KMS-11 (cell line): ENCODE data around the gene MYL2.
"Not testable (repeated sequence)": the region's sequence is repeated elsewhere in the genome, so short reads cannot be mapped to it uniquely, and the experiment has no call there.

Experiments used
- H2AFZ ChIP-seq: fragments of 200-600 bp; sonication (generic); 2 replicates; pipeline ENCODE4 v1.6.1; 2016; ENCODE audit warnings: antibody characterized with exemption, mixed run types, low read depth
- H3K27ac ChIP-seq: fragments of 200-600 bp; sonication (generic); 2 replicates; pipeline ENCODE4 v1.6.1; 2016; ENCODE audit warnings: mild to moderate bottlenecking, mixed run types
- H3K27me3 ChIP-seq: fragments of 200-600 bp; sonication (generic); 2 replicates; pipeline ENCODE4 v1.6.1; 2017; ENCODE audit warnings: mild to moderate bottlenecking, low read depth, mixed run types, moderate library complexity; ENCODE audit not compliant: insufficient read depth
- H3K36me3 ChIP-seq: fragments of 200-600 bp; sonication (generic); 2 replicates; pipeline ENCODE4 v1.6.1; 2017; ENCODE audit warnings: mild to moderate bottlenecking, mixed run types; ENCODE audit not compliant: insufficient read depth
- H3K4me1 ChIP-seq: fragments of 200-600 bp; sonication (generic); 2 replicates; pipeline ENCODE4 v1.6.1; 2016; ENCODE audit warnings: mild to moderate bottlenecking, low read depth, mixed run types; ENCODE audit not compliant: poor library complexity, severe bottlenecking
- H3K4me2 ChIP-seq: fragments of 200-600 bp; sonication (generic); 2 replicates; pipeline ENCODE4 v1.7.0; 2016; ENCODE audit warnings: mild to moderate bottlenecking, mixed run types
- H3K4me3 ChIP-seq: fragments of 200-600 bp; sonication (generic); IDR thresholded peaks from 2 replicates; pipeline ENCODE4 v1.6.1; 2017; ENCODE audit warnings: low read depth, low read length, mixed read lengths; ENCODE audit not compliant: insufficient read depth
- H3K79me2 ChIP-seq: fragments of 200-600 bp; sonication (generic); 2 replicates; pipeline ENCODE4 v1.6.1; 2016; ENCODE audit warnings: low read depth, mixed run types; ENCODE audit not compliant: insufficient read depth
- H3K9ac ChIP-seq: fragments of 200-600 bp; sonication (generic); 2 replicates; pipeline ENCODE4 v1.6.1; 2016; ENCODE audit warnings: mild to moderate bottlenecking, mixed run types
- H4K20me1 ChIP-seq: fragments of 200-600 bp; sonication (generic); 2 replicates; pipeline ENCODE4 v1.6.1; 2016; ENCODE audit warnings: mild to moderate bottlenecking, mixed run types; ENCODE audit not compliant: insufficient read depth
- TF ChIP-seq, protein P1 (sequence below): fragments of 200-600 bp; sonication (generic); conservative IDR thresholded peaks from 2 replicates; pipeline ENCODE4 v1.6.1; 2017; ENCODE audit warnings: low read depth, mild to moderate bottlenecking, antibody characterized with exemption, low read length, moderate library complexity, mixed read lengths

The MYL2 gene

DNA sequence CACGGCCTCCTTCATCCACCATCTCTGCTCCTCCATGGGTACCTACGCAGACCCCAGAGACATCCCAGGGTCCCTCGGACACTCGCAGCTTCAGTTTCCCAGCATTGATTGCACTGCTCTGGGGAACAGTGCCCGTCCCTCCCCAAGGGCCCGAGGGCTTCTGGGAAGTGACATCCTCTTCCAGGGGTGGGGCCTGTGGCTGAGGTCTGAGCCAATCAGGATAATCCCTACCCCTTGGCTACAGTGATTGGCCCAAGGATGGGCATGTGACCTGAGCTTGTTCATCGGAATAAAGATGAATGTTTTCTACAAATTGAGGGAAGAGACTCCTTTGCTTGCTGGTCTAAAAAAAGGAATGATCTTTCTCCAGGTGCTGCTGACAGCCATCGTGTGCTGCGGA is 37.3 kb upstream of the MYL2 start:
- no peaks in the 10 kb centered on the region for H4K20me1 ChIP-seq
- no peak overlapping the region for H3K9ac ChIP-seq
- H3K4me2 ChIP-seq, result no peak overlapping the region
- H3K27ac ChIP-seq, result no peak overlapping the region
- H3K79me2 ChIP-seq, result no peaks in the 10 kb centered on the region
- no peak overlapping the region for H3K4me3 ChIP-seq
- no peaks in the 10 kb centered on the region for H3K27me3 ChIP-seq
- H3K4me1 ChIP-seq, result no peaks in the 10 kb centered on the region
- no peaks in the 10 kb centered on the region for H3K36me3 ChIP-seq
- TF ChIP-seq, protein P1, sequence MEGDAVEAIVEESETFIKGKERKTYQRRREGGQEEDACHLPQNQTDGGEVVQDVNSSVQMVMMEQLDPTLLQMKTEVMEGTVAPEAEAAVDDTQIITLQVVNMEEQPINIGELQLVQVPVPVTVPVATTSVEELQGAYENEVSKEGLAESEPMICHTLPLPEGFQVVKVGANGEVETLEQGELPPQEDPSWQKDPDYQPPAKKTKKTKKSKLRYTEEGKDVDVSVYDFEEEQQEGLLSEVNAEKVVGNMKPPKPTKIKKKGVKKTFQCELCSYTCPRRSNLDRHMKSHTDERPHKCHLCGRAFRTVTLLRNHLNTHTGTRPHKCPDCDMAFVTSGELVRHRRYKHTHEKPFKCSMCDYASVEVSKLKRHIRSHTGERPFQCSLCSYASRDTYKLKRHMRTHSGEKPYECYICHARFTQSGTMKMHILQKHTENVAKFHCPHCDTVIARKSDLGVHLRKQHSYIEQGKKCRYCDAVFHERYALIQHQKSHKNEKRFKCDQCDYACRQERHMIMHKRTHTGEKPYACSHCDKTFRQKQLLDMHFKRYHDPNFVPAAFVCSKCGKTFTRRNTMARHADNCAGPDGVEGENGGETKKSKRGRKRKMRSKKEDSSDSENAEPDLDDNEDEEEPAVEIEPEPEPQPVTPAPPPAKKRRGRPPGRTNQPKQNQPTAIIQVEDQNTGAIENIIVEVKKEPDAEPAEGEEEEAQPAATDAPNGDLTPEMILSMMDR, result no peak
- no peak overlapping the region for H2AFZ ChIP-seq

DNA sequence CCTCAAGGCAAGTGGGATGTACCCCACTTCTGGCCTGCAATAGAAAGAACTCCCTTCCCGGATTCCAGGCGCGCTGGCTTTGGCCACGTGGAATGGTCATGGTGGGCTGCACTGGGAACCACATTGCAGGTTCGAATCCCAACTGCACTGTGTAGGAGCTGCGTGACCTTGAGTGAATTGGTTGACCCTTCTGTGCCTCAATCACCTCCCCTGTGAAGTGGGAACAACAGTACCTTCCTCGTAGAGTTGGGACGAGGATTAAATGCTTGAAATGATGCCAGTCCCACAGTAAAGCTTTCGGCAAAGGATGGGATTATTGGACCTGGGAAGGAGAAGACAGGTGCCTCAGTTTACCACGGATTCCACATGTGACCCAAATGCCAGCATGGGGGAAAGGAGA is 36.8 kb upstream of the MYL2 start:
- no peaks in the 10 kb centered on the region for H3K4me1 ChIP-seq
- H3K27me3 ChIP-seq, result no peaks in the 10 kb centered on the region
- H3K4me3 ChIP-seq, result no peak overlapping the region
- H4K20me1 ChIP-seq, result no peaks in the 10 kb centered on the region
- H2AFZ ChIP-seq, result no peak overlapping the region
- no peak overlapping the region for H3K27ac ChIP-seq
- H3K79me2 ChIP-seq, result no peaks in the 10 kb centered on the region
- H3K9ac ChIP-seq, result no peak overlapping the region
- H3K36me3 ChIP-seq, result no peaks in the 10 kb centered on the region
- TF ChIP-seq, protein P1, result no peak
- no peak overlapping the region for H3K4me2 ChIP-seq

DNA sequence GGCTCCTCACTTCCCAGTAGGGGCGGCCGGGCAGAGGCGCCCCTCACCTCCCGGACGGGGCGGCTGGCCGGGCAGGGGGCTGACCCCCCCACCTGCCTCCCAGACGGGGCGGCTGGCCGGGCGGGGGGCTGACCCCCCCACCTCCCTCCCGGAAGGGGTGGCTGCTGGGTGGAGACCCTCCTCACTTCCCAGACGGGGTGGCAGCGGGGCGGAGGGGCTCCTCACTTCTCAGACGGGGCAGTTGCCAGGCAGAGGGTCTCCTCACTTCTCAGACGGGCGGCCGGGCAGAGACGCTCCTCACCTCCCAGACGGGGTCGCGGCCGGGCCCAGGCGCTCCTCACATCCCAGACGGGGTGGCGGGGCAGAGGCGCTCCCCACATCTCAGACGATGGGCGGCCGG is 30.5 kb upstream of the MYL2 start:
- not testable (repeated sequence) for H3K79me2 ChIP-seq, H3K27ac ChIP-seq, H3K36me3 ChIP-seq, H3K4me3 ChIP-seq, H2AFZ ChIP-seq, H3K4me1 ChIP-seq, H4K20me1 ChIP-seq, H3K9ac ChIP-seq, H3K27me3 ChIP-seq, H3K4me2 ChIP-seq

DNA sequence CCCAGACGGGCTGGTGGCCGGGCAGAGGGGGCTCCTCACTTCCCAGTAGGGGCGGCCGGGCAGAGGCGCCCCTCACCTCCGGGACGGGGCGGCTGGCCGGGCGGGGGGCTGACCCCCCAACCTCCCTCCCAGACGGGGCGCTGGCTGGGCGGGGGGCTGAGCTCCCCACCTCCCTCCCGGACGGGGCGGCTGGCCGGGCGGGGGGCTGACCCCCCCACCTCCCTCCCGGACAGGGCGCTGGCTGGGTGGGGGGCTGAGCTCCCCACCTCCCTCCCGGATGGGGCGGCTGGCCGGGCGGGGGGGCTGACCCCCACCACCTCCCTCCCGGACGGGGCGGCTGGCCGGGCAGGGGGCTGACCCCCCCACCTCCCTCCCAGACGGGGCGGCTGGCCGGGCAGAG is 30.1 kb upstream of the MYL2 start:
- not testable (repeated sequence) for H3K4me2 ChIP-seq, H3K36me3 ChIP-seq, H2AFZ ChIP-seq, H3K79me2 ChIP-seq, H3K4me1 ChIP-seq, H3K4me3 ChIP-seq, H4K20me1 ChIP-seq, H3K27ac ChIP-seq, H3K27me3 ChIP-seq, H3K9ac ChIP-seq

DNA sequence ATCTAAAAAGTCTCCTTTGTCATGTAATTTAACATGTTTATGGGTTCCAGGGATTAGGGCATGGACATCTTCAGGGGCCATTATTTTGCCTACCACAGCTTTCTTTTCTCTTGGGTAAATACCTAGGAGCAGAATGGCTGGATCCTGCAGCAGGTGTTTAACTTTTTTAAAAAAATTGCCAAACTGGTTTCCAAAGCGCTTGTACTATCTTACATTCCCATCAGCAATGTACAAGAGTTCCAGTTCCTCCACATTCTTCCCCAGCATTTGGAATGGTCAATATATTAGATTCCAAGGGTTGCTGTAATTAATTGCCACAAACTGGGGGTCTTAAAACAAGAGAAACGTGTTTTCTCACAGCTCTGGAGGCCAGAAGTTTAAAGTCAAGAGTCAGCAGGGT is 27.7 kb upstream of the MYL2 start:
- Histone ChIP-seq H3K4me3 (no peak overlapping the region), H4K20me1 (no peaks in the 10 kb centered on the region), H3K4me1 (no peaks in the 10 kb centered on the region), H3K27ac (no peak overlapping the region), H3K9ac (no peak overlapping the region), H3K79me2 (no peaks in the 10 kb centered on the region), H2AFZ (no peak overlapping the region), H3K27me3 (no peaks in the 10 kb centered on the region), H3K4me2 (no peak overlapping the region), H3K36me3 (no peaks in the 10 kb centered on the region)
- TF ChIP-seq, protein P1, result no peak
